Psoas muscle (tissue), 8 donors: Measurements from ENCODE around the gene RPTOR. TPM values are rescaled to one million over a fixed set of nuclear protein-coding genes. Genes with fewer than 3 reads are reported as not detected.
A peak's percentile ranks its signal among the peaks of the same experiment; 100 is the strongest.

Experiments
- ATAC-seq, 4 donors: fragments of 200-7000 bp; cut with Tn5 transposase; one replicate each; pipeline ENCODE4 v1.9.1; 2020; ENCODE audit warnings: moderate library complexity in 3 of 4, mild to moderate bottlenecking in 2 of 4
- DNase-seq, 2 donors: peaks; one replicate each; pipeline ENCODE4 v3.0.0-alpha.2; 2020
- H3K27ac ChIP-seq: fragments of 200-600 bp; one replicate; pipeline ENCODE4 v1.8.0; 2022
- H3K27me3 ChIP-seq, 3 donors: fragments of 200-600 bp in 1 of 3; one replicate each; pipeline versions ENCODE4 v1.6.1 to v1.8.0; 2013 to 2022; ENCODE audit warnings: low read length in 2 of 3, mild to moderate bottlenecking in 2 of 3, moderate library complexity in 1 of 3; ENCODE audit not compliant: insufficient read depth in 3 of 3
- H3K36me3 ChIP-seq, 2 donors: fragments of 200-600 bp in 1 of 2; one replicate each; pipeline versions ENCODE4 v1.6.1 to v1.8.0; 2013 to 2022; ENCODE audit warnings: low read depth in 1 of 2, mild to moderate bottlenecking in 1 of 2, moderate library complexity in 1 of 2; ENCODE audit not compliant: insufficient read depth in 1 of 2
- H3K4me1 ChIP-seq: fragments of 200-600 bp; one replicate; pipeline ENCODE4 v1.8.0; 2022
- H3K4me3 ChIP-seq: fragments of 200-600 bp; one replicate; pipeline ENCODE4 v1.8.0; 2022; ENCODE audit warnings: mild to moderate bottlenecking
- H3K9me3 ChIP-seq: fragments of 200-600 bp; one replicate; pipeline ENCODE4 v1.8.0; 2022
- WGBS, 3 donors: extraction: QIAGEN DNeasy Blood & Tissue Kit; methylation state at CpG; one replicate each; pipeline versions ENCODE4 v1.1.6 to v1.1.7; 2013; 5-methylcytosine and 5-hydroxymethylcytosine counted together
- intact Hi-C, 2 donors: fragments of 100-400 bp; cut with DNase I; formaldehyde crosslinking; loops; one replicate each; pipeline versions ENCODE4 v1.11.0 to v1.14.2; 2022
- polyA plus RNA-seq, 3 donors: library from polyadenylated mRNA; stranded (reverse); fragments of 200-250 nt; gene quantifications; one replicate each; pipeline ENCODE4 v1.2.3, GENCODE V29; 2013
- total RNA-seq, 4 donors: library from RNA; stranded (reverse); fragmentation: NEBNext Ultra II Directional in 2 of 4; extraction: Animal tissue kit (Norgen Biotek cat#: 25700) in 2 of 4; gene quantifications; one replicate each; pipeline versions ENCODE4 v1.2.1 to v1.2.4, GENCODE V29; 2021 to 2023
- TF ChIP-seq, protein P1 (sequence below): fragments of 200-600 bp; IDR thresholded peaks from one replicate; pipeline ENCODE4 v1.8.0; 2022; ENCODE audit warnings: antibody characterized with exemption
- donor health status: healthy with polysubstance abuse.
- donor health status: DM: no; HTN: no; CAD: no; lungs with moderate emphysema.
- donor health status: Bipolar disorder and iron deficiency.
- donor health status: healthy.
- donor health status: DM: yes; HTN: yes; CAD: no.
- donor health status: DM: no; HTN: no; CAD: no.
- donor health status: DM: no; HTN: no; CAD: no.
- donor health status: DM: yes; HTN: yes; CAD: no.

RPTOR gene
- total and polyA plus RNA-seq, 7 donors, result 13.6 to 82.2 (median 32.5) TPM

DNA sequence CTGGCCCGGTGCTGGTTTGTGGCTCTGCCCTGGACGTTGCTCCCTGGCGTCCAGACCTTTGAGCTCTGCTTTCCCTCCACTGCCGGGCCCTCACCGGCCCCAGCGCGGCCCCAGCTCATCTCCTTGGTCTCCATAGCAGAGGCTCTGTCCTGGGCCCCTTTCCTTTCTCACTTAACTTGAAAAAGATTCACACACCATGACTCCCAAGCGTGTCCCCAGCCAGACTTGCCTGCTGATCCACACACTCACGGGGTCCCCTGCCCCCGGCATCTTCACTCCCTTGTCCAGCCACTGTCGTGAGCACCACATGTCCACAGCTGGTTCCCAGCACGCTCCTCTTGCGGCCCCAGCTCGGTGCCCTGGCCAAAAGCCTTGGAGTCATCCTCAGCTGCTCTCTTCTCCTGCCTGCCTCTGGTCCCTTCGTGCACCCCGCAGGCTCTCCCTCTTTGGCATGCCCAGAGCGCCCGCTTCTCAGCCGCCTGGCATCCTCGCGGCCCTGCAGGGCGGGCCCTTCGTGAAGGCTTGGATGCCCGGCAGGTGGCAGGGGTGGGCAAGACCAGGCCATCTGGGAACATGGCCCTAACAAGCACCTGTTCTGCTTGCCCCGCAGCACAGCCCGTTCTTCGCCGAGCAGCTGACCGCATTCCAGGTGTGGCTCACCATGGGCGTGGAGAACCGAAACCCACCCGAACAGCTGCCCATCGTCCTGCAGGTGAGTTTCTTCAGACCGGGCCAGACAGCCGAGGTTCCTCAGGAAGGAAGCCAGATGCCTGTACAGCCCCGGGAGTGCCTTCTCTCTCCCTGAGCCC, 301.4 kb downstream of the RPTOR start:
- Histone ChIP-seq H3K36me3 (peaks cover 0 to 9% of the 10 kb centered on the region in 2 donors), H3K27me3 (no peaks in the 10 kb centered on the region), H3K4me1 (peaks cover 28% of the 10 kb centered on the region), H3K9me3 (no peaks in the 10 kb centered on the region), H3K27ac (peak overlapping the region; percentile 72), H3K4me3 (no peak overlapping the region)
- TF ChIP-seq, protein P1, sequence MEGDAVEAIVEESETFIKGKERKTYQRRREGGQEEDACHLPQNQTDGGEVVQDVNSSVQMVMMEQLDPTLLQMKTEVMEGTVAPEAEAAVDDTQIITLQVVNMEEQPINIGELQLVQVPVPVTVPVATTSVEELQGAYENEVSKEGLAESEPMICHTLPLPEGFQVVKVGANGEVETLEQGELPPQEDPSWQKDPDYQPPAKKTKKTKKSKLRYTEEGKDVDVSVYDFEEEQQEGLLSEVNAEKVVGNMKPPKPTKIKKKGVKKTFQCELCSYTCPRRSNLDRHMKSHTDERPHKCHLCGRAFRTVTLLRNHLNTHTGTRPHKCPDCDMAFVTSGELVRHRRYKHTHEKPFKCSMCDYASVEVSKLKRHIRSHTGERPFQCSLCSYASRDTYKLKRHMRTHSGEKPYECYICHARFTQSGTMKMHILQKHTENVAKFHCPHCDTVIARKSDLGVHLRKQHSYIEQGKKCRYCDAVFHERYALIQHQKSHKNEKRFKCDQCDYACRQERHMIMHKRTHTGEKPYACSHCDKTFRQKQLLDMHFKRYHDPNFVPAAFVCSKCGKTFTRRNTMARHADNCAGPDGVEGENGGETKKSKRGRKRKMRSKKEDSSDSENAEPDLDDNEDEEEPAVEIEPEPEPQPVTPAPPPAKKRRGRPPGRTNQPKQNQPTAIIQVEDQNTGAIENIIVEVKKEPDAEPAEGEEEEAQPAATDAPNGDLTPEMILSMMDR, result peak; percentile 67
- peak; percentile 91 to 97 (median 94) for ATAC-seq
- 38 to 60% (median 48%) methylated on average over 36 of the region's 36 CpGs for WGBS, 3 donors
- DNase-seq, result peak; percentile 77 to 89
- intact Hi-C loops, result no loop called here

DNA sequence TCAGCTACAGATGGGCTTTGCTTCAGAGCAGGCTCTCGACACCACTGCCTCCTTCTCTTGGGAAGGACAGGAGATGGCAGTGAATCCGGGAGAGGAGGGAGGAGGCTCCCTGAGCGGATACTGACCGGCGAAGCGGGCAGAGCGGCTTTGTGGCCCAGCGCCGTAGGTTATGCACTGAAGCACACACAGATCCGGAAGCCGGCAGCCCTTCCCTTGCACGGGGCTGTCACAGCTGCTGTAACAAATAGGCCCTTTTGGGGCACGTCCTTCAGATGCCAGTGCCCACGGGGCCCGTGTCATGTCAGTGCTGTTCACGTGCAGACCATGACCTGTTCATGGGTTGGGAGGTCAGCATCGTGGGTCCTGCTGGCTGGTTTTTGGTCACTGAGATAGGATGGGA, 302.3 kb downstream of the RPTOR start:
- Histone ChIP-seq H3K27me3 (no peaks in the 10 kb centered on the region), H3K27ac (peak overlapping the region; percentile 72), H3K4me1 (peaks cover 36% of the 10 kb centered on the region), H3K36me3 (peaks cover 0 to 9% of the 10 kb centered on the region in 2 donors), H3K4me3 (no peak overlapping the region), H3K9me3 (no peaks in the 10 kb centered on the region)
- DNase-seq (peak in 1 of 2 donors; percentile 47), ATAC-seq (no peak)
- intact Hi-C loops, result no loop called here
- WGBS, 3 donors, result 96 to 98% (median 96%) methylated on average over 17 of the region's 17 CpGs
- TF ChIP-seq, protein P1, result no peak

DNA sequence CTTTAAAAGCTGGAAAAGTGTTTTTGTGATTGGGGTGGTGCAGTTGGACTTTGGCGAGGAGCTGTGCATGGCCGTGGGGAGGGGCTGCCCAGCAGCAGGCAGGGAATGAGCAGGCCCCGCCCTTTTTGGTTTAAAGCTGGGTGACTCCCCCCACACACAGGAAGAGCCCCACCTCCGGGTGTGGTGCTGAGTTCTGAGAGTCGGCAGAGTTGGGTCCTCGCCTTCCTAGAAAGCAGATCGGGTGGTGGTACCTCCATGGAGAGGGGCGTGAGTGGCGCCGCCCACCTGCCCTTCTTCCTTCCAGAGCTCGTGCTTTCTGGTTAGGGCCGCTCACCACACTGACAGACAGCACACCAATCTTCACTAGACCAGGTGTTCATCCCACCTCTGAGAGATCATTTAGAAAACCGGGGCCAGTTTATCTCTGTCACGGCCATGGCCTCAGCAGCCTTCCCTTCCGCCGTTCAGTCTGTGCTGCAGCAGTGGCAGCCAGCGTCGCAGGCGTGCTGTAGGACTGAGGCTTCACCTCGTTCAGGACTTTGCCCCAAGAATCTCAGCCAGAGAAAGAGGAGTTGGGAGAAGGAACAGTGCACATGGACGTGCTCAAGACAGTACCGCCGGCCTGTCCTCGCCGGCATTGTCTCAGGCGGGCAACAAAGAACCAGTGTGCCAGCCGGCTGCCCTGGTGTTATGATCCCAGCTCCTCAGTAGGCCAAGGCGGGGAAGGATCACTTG, 303.0 kb downstream of the RPTOR start:
- no peak for ATAC-seq
- H3K27ac ChIP-seq, result no peak overlapping the region
- TF ChIP-seq, protein P1, result no peak
- H3K9me3 ChIP-seq, result no peaks in the 10 kb centered on the region
- intact Hi-C loops, result no loop called here
- H3K4me3 ChIP-seq, result no peak overlapping the region
- WGBS, 3 donors, result 87 to 93% (median 89%) methylated on average over 28 of the region's 28 CpGs
- peak in 1 of 2 donors; percentile 48 for DNase-seq
- no peaks in the 10 kb centered on the region for H3K27me3 ChIP-seq
- H3K36me3 ChIP-seq, result peaks cover 0 to 9% of the 10 kb centered on the region in 2 donors
- peaks cover 36% of the 10 kb centered on the region for H3K4me1 ChIP-seq

DNA sequence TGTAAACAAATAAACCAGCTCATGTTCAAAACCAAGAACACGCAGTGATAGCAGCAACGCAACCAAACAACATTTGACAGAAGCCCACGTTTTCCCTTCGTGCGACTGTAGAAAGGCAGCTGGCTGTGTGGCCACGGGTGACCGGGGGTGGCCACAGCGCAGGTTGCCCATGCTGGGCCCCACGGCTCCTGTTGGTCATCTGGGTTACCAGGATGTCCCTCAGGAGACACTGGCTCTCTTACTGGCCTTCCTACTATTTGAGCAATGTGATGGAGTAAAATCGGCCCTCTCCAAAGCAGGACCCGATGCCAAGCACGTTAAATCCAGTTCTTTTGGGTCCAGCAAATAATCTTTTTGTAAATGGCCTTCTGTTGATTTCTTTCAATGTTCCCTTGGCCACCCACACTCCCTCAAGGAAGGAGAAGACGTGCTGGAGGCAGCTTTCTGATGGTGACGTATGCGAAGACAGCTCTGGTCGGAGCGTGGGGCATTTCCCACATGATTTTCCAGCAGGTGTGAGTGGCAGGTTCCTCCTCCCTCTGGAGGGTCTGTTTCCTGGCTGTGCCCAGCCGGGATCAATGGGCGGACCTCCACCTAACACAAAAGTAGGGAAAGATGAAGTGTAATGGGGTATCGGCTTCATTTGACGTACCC, 303.9 kb downstream of the RPTOR start:
- Histone ChIP-seq H3K36me3 (peaks cover 0 to 9% of the 10 kb centered on the region in 2 donors), H3K9me3 (no peaks in the 10 kb centered on the region), H3K4me3 (no peak overlapping the region), H3K27me3 (no peaks in the 10 kb centered on the region), H3K4me1 (peaks cover 31% of the 10 kb centered on the region), H3K27ac (no peak overlapping the region)
- TF ChIP-seq, protein P1, result no peak
- intact Hi-C loops, result no loop called here
- ATAC-seq (no peak), DNase-seq (no peak)
- 95 to 97% (median 97%) methylated on average over 21 of the region's 21 CpGs for WGBS, 3 donors
